ENCODE measurements around the gene CRYBG1. TPM values are rescaled to one million over a fixed set of nuclear protein-coding genes. Genes with fewer than 3 reads are reported as not detected.

CRYBG1 gene
- total and polyA plus RNA-seq, 2 of the 13 experiments (the other 11 are each of a cell fraction or from before 2014, with no cell fraction given), result 10.1 to 21.9 TPM

- H2AFZ ChIP-seq (ENCODE audit: low read length), result no peak overlapping the region
- H3K27me3 ChIP-seq (ENCODE audit: control insufficient read depth in 1 of 2, insufficient read depth in 2 of 2, low read length in 2 of 2), result no peaks in the 10 kb centered on the region
- ATAC-seq (no peak), DNase-seq (ENCODE audit: low spot score) (no peak), FAIRE-seq (no peak)
- H3K9me3 ChIP-seq (ENCODE audit: low read length), result no peaks in the 10 kb centered on the region
- TF ChIP-seq YY1 (IDR thresholded peaks at IDR 0.05; ENCODE audit: insufficient read depth, insufficient replicate concordance, low read depth, low read length) (no peak), TERF1 (CRISPR knock-in tag; IDR thresholded peaks at IDR 0.05) (no peak), KAT2B (IDR thresholded peaks at IDR 0.05; ENCODE audit: borderline replicate concordance, low read depth, low read length) (no peak), HOXD1 (CRISPR knock-in tag; IDR thresholded peaks at IDR 0.05) (no peak), THAP9 (CRISPR knock-in tag; IDR thresholded peaks at IDR 0.05; ENCODE audit: borderline replicate concordance) (no peak), ZNF558 (CRISPR knock-in tag; IDR thresholded peaks at IDR 0.05; ENCODE audit: borderline replicate concordance) (no peak), FOXK2 (IDR thresholded peaks at IDR 0.05) (no peak), ZHX1 (CRISPR knock-in tag; IDR thresholded peaks at IDR 0.05; ENCODE audit: low read depth) (no peak)
- no TSS peak for BruUV-seq (replicated peaks)
- H3K27ac ChIP-seq (ENCODE audit: extremely low read length, insufficient read depth, low read length), result no peak overlapping the region
- no peaks in the 10 kb centered on the region for H4K20me1 ChIP-seq (ENCODE audit: insufficient read depth, low read length)
- in situ Hi-C loops (cut with HindIII; ENCODE audit: extremely low pct_ligation_motif_present, low pct_unique_long_range_greater_than_20kb) (no loop called here), intact Hi-C loops (cut with micrococcal nuclease; ENCODE audit: unreplicated experiment) (no loop called here)
- H3K36me3 ChIP-seq (replicated peaks in 1 of 2; ENCODE audit: control insufficient read depth in 1 of 2, insufficient read depth in 2 of 2, low read length in 2 of 2), result no peaks in the 10 kb centered on the region
- ChIA-PET CTCF (ENCODE audit: low intra/inter-chr PET ratio, low total read pairs) (no interaction called here), POLR2A (no interaction called here)
- H3K79me2 ChIP-seq (ENCODE audit: insufficient read depth, low read length), result no peaks in the 10 kb centered on the region
- no peak overlapping the region for H3K4me3 ChIP-seq (replicated peaks in 1 of 3; ENCODE audit: insufficient read depth in 1 of 3, low read depth in 2 of 3, low read length in 3 of 3)
- H3K4me1 ChIP-seq (ENCODE audit: insufficient read depth, low read length), result peaks cover 10% of the 10 kb centered on the region
- no peak overlapping the region for H3K4me2 ChIP-seq (ENCODE audit: low read depth, low read length)
- no peak overlapping the region for H3K9ac ChIP-seq (ENCODE audit: insufficient read depth, low read depth, low read length)
Observed at GRCh38 chr6:106413016-106413415, 52.5 kb downstream of the CRYBG1 start.
